ENCODE results near the gene WRNIP1. TPM values are rescaled to one million over a fixed set of nuclear protein-coding genes. Genes with fewer than 3 reads are reported as not detected.

Gene WRNIP1
- total RNA-seq, 4 donors from 2014 or later: 70.6 to 99.9 (median 84.1) TPM

DNA sequence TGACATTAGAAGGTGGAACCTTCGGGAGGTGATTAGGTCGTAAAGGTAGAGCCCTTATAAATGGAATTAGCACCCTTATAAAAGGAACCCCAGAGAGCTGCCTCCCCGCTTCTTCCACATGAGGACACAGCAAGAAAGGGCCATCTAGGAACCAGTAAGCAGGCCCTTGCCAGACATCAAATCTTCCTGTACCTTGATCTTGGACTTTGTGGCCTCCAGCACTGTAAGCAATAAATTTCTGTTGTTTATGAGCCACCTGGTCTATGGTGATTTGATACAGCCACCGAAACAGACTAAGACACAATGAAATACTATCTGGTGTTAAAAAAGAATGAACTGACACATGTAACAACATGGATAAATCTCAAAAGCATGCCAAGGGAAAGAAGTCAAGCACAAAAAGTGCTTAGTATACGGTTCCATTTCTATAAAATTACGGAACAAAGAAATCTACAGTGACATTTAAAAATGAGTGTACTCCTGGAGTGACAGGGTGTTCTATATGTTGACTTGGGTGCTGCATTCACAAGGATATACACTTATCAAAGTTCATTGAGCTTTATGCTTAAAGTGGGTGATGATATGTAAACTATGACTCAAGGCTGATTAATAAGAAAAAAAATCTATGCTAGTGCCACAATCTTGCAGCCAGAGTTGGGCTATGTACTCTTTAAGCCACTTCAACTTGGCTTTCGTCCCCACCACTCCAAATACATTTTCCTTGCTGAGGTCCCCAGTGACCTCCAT is 58.1 kb downstream of the WRNIP1 start:
- H3K4me3 ChIP-seq (replicated peaks in 1 of 3): no peak overlapping the region
- no peaks in the 10 kb centered on the region for H3K9me3 ChIP-seq
- intact Hi-C loops (cut with DNase I): no loop called here
- WGBS, 2 donors: 94 to 98% methylated on average over 7 of the region's 7 CpGs
- no peak for DNase-seq
- H3K27me3 ChIP-seq: no peaks in the 10 kb centered on the region
- H3K36me3 ChIP-seq: no peaks in the 10 kb centered on the region
- TF ChIP-seq POLR2A (IDR thresholded peaks at IDR 0.05): no peak
- TF ChIP-seq, protein P1, sequence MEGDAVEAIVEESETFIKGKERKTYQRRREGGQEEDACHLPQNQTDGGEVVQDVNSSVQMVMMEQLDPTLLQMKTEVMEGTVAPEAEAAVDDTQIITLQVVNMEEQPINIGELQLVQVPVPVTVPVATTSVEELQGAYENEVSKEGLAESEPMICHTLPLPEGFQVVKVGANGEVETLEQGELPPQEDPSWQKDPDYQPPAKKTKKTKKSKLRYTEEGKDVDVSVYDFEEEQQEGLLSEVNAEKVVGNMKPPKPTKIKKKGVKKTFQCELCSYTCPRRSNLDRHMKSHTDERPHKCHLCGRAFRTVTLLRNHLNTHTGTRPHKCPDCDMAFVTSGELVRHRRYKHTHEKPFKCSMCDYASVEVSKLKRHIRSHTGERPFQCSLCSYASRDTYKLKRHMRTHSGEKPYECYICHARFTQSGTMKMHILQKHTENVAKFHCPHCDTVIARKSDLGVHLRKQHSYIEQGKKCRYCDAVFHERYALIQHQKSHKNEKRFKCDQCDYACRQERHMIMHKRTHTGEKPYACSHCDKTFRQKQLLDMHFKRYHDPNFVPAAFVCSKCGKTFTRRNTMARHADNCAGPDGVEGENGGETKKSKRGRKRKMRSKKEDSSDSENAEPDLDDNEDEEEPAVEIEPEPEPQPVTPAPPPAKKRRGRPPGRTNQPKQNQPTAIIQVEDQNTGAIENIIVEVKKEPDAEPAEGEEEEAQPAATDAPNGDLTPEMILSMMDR (IDR thresholded peaks at IDR 0.05): no peak
- H3K4me1 ChIP-seq: peaks cover 17 to 23% of the 10 kb centered on the region in 2 donors
- H3K27ac ChIP-seq: no peak overlapping the region

DNA sequence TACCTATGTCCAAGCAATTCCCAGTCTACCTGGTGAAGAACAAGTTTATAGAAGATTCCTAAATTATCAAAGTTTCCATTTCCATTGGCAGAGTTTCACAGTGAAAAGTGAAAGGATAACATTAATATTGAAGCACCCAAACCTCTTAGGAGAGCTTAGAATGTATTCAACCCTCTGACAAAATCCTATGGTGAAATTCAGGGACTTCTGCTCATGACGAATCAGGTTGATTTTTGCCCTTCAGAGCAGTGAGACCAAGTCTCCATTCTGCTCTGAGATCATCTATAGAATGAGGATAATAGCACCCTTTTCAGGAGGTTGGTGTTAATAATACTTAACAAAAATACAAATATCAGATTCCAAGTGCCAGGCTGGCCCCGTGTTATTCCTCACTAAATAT is 60.9 kb downstream of the WRNIP1 start:
- Histone ChIP-seq H3K4me3 (replicated peaks in 1 of 3) (no peak overlapping the region), H3K4me1 (peaks cover 0 to 4% of the 10 kb centered on the region in 2 donors), H3K9me3 (no peaks in the 10 kb centered on the region), H3K36me3 (no peaks in the 10 kb centered on the region), H3K27ac (no peak overlapping the region), H3K27me3 (no peaks in the 10 kb centered on the region)
- intact Hi-C loops (cut with DNase I): no loop called here
- no peak for DNase-seq
- WGBS, 2 donors: 83 to 87% methylated on average over 2 of the region's 2 CpGs
- TF ChIP-seq, protein P1 (IDR thresholded peaks at IDR 0.05): no peak
- no peak for TF ChIP-seq POLR2A (IDR thresholded peaks at IDR 0.05)

DNA sequence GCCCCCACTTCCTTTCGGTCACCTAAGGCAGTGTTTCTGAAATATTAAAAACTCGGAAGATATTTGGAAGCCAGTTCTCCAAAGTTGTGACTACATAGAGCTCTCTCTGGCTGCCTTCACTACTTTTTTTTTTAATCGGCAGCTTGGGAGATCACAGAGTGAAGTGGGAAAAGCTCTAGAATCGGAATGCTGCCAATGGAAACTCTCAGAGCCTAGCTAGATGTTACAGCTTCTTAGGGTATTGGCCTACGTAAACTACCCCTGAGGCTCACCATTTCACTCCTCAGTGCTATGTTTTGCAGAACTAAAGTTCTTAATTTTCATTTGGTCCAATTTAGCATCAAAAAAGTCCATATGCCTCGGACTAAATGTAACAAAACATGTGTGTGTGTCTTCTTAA is 61.9 kb downstream of the WRNIP1 start:
- peak overlapping the region in 1 of 3 donors; percentile 48 for H3K27ac ChIP-seq
- DNase-seq: peak in 1 of 2 donors; percentile 25
- no peaks in the 10 kb centered on the region for H3K9me3 ChIP-seq
- intact Hi-C loops (cut with DNase I): no loop called here
- no peak overlapping the region for H3K4me3 ChIP-seq (replicated peaks in 1 of 3)
- H3K36me3 ChIP-seq: no peaks in the 10 kb centered on the region
- TF ChIP-seq, protein P1 (IDR thresholded peaks at IDR 0.05): no peak
- TF ChIP-seq POLR2A (IDR thresholded peaks at IDR 0.05): no peak
- H3K4me1 ChIP-seq: peaks cover 0 to 4% of the 10 kb centered on the region in 2 donors
- H3K27me3 ChIP-seq: no peaks in the 10 kb centered on the region
- 41 to 48% methylated on average over 6 of the region's 6 CpGs for WGBS, 2 donors

DNA sequence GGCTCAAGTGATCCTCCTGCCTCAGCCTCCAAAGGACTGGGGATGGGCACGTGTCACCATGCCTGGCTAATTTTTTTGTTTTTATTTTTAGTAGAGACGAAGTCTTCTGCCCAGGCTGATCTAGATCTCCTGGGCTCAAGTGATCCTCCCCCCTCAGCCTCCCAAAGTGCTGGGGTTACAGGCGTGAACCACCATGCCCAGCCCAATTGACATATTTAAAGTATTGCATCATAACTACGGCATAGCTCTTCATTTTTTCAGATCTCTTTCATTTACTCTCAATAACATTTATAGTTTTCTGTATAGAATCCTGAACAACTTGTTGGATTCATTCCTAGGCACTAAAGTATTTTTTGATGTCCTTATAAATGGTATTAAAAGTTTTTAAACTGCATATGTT is 63.4 kb downstream of the WRNIP1 start:
- 90 to 92% methylated on average over 4 of the region's 4 CpGs for WGBS, 2 donors
- no peaks in the 10 kb centered on the region for H3K27me3 ChIP-seq
- no peak for DNase-seq
- H3K27ac ChIP-seq: no peak overlapping the region
- peaks cover 4 to 7% of the 10 kb centered on the region in 2 donors for H3K36me3 ChIP-seq
- no peaks in the 10 kb centered on the region for H3K9me3 ChIP-seq
- no peak for TF ChIP-seq POLR2A (IDR thresholded peaks at IDR 0.05)
- TF ChIP-seq, protein P1 (IDR thresholded peaks at IDR 0.05): no peak
- intact Hi-C loops (cut with DNase I): no loop called here
- H3K4me3 ChIP-seq (replicated peaks in 1 of 3): no peak overlapping the region
- H3K4me1 ChIP-seq: peaks cover 0 to 4% of the 10 kb centered on the region in 2 donors

DNA sequence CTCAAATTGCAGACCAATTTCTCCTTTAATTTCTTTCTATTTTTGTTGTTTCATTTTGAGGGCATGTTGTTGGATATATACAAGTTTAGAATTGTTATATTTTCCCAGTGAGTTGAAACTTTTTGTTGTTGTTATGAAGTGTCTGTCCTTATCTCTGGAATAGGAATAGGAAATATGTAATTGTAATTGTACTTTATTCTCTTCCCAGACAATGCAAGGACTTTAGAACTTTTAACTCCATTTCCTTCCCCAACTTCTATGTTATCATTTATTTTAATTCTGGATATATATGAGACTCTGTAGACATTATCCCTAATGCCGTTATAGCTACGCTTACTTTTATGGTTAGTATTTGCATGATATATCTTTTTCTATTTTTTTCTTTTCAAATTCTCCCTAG is 64.1 kb downstream of the WRNIP1 start:
- no peak overlapping the region for H3K27ac ChIP-seq
- no peaks in the 10 kb centered on the region for H3K9me3 ChIP-seq
- no peak for TF ChIP-seq POLR2A (IDR thresholded peaks at IDR 0.05)
- TF ChIP-seq, protein P1 (IDR thresholded peaks at IDR 0.05): no peak
- no peaks in the 10 kb centered on the region for H3K27me3 ChIP-seq
- DNase-seq: no peak
- H3K4me3 ChIP-seq (replicated peaks in 1 of 3): no peak overlapping the region
- H3K36me3 ChIP-seq: peaks cover 5 to 8% of the 10 kb centered on the region in 2 donors
- intact Hi-C loops (cut with DNase I): no loop called here
- H3K4me1 ChIP-seq: peaks cover 0 to 4% of the 10 kb centered on the region in 2 donors
- WGBS, 2 donors: 86 to 91% methylated on average over 2 of the region's 2 CpGs

All from thyroid gland (tissue), 4 donors.